Ureter (tissue), 1 donor: ENCODE measurements around the gene CABP5. TPM values are rescaled to one million over a fixed set of nuclear protein-coding genes. Genes with fewer than 3 reads are reported as not detected.
"Not testable (repeated sequence)": the region's sequence is repeated elsewhere in the genome, so short reads cannot be mapped to it uniquely, and the experiment has no call there.

Source experiments
- DNase-seq: peaks from one replicate; pipeline ENCODE4 v3.0.0-alpha.2; 2020; ENCODE audit warnings: low spot score
- total RNA-seq: library from RNA; stranded (reverse); gene quantifications from one replicate; pipeline ENCODE4 v1.2.4, GENCODE V29; 2023
- donor health status: DM: yes; HTN: yes; CAD: no.

CABP5 gene
- not detected for total RNA-seq

- no peak for DNase-seq
These were observed at the start of gene CABP5 for GRCh38 chr19:48043675-48044258. CABP5 (minus strand) TSS chr19:48044079; CDS start chr19:48043922, 157 bp downstream.

DNA sequence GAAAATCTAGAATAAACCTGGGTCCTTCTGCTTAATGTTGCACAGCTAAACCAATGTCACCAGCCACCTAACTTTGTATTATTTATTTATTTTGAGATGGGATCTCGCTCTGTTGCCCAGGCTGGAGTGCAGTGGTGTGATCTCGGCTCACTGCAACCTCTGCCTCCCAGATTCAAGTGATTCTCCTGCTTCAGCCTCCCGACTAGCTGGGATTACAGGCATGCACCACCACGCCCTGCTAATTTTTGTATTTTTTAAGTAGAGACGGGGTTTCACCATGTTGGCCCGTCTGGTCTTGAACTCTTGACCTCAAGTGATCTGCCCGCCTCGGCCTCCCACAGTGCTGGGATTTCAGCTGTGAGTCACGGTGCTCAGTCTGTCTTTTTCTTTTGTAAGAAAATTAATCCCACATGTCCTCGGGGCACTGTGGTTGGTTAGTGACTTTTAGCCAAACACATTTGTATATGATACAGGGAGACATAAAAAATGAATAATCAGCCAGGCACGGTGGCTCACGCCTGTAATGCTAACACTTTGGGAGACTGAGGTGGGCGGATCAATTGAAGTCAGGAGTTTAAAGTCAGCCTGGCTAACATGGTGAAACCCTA lies 47.3 kb upstream of the CABP5 start:
- DNase-seq = not testable (repeated sequence)

DNA sequence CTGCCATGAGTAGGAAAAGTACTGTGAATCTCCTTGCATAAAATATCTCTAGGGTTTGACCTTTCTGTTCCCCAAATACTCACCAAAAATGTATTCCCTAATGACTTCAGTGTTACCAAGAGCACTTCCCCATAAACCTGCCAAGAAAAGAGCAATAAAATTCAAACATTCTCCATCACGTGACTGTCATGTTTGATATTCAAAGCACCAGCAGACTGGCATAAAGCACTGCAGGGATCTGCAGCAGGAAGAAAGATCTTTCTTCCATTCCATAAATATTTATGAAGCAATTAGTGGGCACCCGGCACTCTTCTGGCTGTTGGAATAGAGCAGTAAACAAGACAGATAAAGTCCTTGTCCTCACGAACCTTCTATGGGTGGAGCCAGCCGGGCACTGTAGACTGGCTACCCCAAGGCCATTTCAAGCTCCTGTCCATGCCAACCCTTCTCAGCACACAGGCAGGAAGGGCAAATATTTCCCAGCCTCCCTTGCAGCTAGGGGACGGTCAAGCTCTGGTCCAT lies 46.5 kb upstream of the CABP5 start:
- DNase-seq = no peak

- not testable (repeated sequence) for DNase-seq
These were observed 45.1 kb upstream of the CABP5 start for GRCh38 chr19:48088991-48089390.

GRCh38 chr19:48085904-48086864 lies 42.3 kb upstream of the CABP5 start:
- no peak for DNase-seq

GRCh38 chr19:48085076-48085475 lies 41.2 kb upstream of the CABP5 start:
- DNase-seq = no peak

DNA sequence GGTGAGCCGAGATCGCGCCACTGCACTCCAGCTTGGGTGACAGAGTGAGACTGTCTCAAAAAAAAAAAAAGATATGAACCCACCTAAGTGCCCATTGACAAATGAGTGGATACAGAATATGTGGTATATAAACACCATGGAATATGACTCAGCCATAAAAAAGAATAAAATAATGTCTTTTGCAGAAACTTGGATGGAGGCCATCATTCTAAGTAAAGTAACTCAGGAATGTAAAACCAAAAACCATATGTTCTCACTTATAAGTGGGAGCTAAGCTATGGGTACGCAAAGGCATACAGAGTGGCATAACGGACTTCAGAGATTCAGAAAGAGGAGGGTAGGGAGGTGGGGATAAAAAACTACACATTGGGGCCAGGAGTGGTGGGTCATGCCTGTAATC lies 37.2 kb upstream of the CABP5 start:
- DNase-seq = no peak

DNA sequence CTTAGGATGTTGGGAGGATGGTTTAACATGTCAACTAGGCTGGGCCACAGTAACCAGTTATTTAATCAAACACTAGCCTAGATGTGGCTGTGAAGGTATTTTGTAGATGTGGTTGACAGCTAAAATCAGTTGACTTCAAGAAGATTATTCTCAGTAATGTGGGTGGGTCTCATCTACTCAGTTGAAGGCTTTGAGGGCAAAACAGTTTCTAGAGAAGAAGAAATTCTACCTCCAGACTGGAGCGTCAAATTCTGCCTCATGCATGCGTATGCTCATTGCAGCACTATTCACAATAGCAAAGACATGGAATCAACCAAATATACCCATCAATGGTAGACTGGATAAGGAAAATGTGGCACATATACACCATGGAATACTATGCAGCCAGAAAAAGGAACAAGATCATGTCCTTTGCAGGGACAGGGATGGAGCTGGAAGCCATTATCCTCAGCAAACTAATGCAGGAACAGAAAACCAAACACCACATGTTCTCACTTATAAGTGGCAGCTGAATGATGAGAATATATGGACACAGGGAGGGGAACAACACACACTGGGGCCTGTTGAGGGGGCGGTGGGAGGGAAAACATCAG lies 26.4 kb upstream of the CABP5 start:
- not testable (repeated sequence) for DNase-seq

GRCh38 chr19:48069435-48069834 lies 25.6 kb upstream of the CABP5 start:
- no peak for DNase-seq

- no peak for DNase-seq
These were observed 20.6 kb upstream of the CABP5 start for GRCh38 chr19:48064509-48064908.

GRCh38 chr19:48061401-48062344 lies 17.8 kb upstream of the CABP5 start:
- DNase-seq = no peak

- DNase-seq = no peak
These were observed 16.5 kb upstream of the CABP5 start for GRCh38 chr19:48060381-48060780.

- DNase-seq = no peak
These were observed 15.5 kb upstream of the CABP5 start for GRCh38 chr19:48059331-48059730.

GRCh38 chr19:48053856-48054255 lies 10.0 kb upstream of the CABP5 start:
- no peak for DNase-seq

DNA sequence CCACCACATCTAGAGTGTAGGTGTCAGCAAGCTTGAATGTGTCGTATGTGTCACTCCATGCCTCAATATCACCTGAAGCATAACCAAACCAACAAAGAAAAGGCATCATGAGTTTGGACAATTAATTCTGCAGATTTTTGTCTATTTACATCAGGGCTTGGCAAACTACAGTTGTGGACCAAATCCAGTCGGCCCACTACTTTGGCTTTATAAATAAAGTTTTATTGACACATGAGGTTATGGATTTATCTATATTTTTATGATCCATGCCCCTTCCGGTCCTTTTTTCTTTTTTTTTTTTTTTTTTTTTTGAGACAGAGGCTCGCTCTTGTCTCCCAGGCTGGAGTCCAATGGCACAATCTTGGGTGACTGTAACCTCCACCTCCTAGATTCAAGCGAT lies 9.2 kb upstream of the CABP5 start:
- DNase-seq = no peak

DNA sequence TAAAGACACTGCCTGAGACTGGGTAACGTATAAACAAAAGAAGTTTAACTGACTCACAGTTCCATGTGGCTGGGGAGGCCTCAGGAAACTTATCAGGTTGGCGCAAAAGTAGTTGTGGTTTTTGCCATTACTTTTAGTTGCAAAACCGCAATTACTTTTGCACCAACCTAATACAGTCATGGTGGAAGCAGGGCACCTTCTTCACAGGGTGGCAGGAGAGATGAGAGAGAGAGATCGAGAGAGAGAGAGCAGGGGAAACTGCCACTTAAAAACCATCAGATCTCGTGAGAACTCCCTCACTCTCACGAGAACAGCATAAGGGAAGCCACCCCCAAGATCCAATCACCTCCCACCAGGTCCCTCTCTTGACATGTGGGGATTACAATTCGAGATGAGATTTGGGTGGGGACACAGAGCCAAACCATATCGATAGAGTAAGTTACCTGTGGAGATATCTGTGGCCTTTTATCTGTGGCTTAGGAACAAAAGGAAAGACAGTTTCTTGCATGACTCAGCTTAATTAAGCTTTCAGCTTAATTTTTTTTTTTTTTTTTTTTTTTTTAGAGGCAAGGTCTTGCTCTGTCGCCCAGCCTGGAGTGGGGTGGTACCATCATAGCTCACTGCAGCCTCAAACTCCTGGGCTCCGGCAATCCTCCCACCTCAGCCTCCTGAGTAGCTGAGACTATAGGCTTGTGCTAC lies 7.6 kb upstream of the CABP5 start:
- DNase-seq = no peak

DNA sequence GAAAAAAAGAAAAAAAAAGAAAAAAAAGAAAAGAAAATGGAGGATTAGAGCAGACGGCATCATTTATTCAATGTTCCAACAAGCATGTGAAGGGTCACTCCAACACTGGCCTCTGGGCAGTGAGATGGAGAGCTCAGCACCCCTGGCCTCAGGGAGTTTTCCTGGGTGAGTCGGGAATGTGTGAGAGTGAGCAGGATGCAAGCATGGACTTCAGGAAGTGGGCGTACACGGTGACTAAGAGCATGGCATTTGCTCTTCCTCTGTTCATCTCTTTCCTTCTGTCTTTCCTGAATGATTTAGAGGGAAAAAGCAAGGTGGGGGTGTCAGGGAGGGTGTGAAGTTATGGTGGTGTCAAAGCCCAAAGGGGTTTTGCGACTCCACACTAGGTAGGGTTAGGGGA lies 682 bp upstream of the CABP5 start:
- DNase-seq = no peak

GRCh38 chr19:48041877-48042580 lies 1.9 kb downstream of the CABP5 start:
- DNase-seq = no peak

GRCh38 chr19:48036765-48037164 lies 7.1 kb downstream of the CABP5 start:
- no peak for DNase-seq

GRCh38 chr19:48033604-48034003 lies 10.3 kb downstream of the CABP5 start:
- no peak for DNase-seq
